ENCODE results near the gene RPS6KA3. TPM values are rescaled to one million over a fixed set of nuclear protein-coding genes. Genes with fewer than 3 reads are reported as not detected.

Gene RPS6KA3
- total and polyA plus RNA-seq, 9 of the 15 experiments (the other 6 are each of a cell fraction or from before 2014, with no cell fraction given), result 10.9 to 61.9 (median 37.4) TPM

DNA sequence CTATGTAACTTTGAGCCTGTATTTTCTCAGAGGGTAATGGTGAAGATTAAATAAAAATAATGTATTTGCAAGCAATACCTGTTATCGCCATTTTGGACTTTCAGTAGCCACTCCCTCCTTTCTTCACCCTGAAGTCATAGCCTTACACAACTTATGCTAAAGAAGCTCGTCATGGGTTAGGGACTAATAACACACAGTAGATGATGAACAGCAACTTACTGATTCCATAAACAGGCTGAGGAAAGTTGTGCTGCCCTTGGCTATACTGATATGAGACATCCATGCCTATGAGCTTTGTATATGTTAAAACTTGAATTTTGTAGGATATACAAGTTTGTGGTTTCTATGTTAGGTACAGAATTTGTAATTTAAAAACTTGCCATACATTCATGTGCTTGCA, 93.4 kb downstream of the RPS6KA3 start:
- no peaks in the 10 kb centered on the region for H3K9me3 ChIP-seq (replicated peaks; ENCODE audit: control insufficient read depth, insufficient read depth, low read depth, low read length)
- H3K27me3 ChIP-seq (ENCODE audit: control insufficient read depth in 2 of 2, insufficient read depth in 2 of 2, low read length in 2 of 2), result no peaks in the 10 kb centered on the region
- H3K27ac ChIP-seq (ENCODE audit: extremely low read depth, low read depth, low read length), result no peak overlapping the region
- ChIA-PET POLR2A (no interaction called here), CTCF (ENCODE audit: low intra/inter-chr PET ratio) (no interaction called here)
- in situ Hi-C loops (cut with MboI) (no loop called here), intact Hi-C loops (cut with micrococcal nuclease) (no loop called here)
- H3K79me2 ChIP-seq (ENCODE audit: control insufficient read depth, insufficient read depth, low read length), result no peaks in the 10 kb centered on the region
- 88% methylated on average over 2 of the region's 2 CpGs for WGBS (ENCODE audit: insufficient coverage, low coverage, missing lambda C conversion rate)
- TF ChIP-seq PTRF (tag; IDR thresholded peaks at IDR 0.05) (no peak), CC2D1A (IDR thresholded peaks at IDR 0.05) (no peak), KLF10 (CRISPR knock-in tag; IDR thresholded peaks at IDR 0.05) (no peak), SMAD1 (IDR thresholded peaks at IDR 0.05; ENCODE audit: low read depth, low read length, partially characterized antibody) (no peak), ZFPM2 (CRISPR knock-in tag; IDR thresholded peaks at IDR 0.05) (no peak), KLF16 (IDR thresholded peaks at IDR 0.05) (no peak), KLF1 (tag; IDR thresholded peaks at IDR 0.05) (no peak), HMGN3 (IDR thresholded peaks at IDR 0.05; ENCODE audit: borderline replicate concordance, extremely low read depth, insufficient read length, low read depth, low read length) (no peak), MEIS2 (IDR thresholded peaks at IDR 0.05; ENCODE audit: partially characterized antibody) (no peak), YY1 (IDR thresholded peaks at IDR 0.05; ENCODE audit: borderline replicate concordance in 1 of 3, control insufficient read depth in 1 of 3, extremely low read depth in 1 of 3, insufficient read depth in 3 of 3, insufficient read length in 1 of 3, insufficient replicate concordance in 2 of 3, low read depth in 1 of 3, low read length in 2 of 3) (no peak), ZNF77 (CRISPR knock-in tag; IDR thresholded peaks at IDR 0.05) (no peak)
- TF ChIP-seq, protein P1, sequence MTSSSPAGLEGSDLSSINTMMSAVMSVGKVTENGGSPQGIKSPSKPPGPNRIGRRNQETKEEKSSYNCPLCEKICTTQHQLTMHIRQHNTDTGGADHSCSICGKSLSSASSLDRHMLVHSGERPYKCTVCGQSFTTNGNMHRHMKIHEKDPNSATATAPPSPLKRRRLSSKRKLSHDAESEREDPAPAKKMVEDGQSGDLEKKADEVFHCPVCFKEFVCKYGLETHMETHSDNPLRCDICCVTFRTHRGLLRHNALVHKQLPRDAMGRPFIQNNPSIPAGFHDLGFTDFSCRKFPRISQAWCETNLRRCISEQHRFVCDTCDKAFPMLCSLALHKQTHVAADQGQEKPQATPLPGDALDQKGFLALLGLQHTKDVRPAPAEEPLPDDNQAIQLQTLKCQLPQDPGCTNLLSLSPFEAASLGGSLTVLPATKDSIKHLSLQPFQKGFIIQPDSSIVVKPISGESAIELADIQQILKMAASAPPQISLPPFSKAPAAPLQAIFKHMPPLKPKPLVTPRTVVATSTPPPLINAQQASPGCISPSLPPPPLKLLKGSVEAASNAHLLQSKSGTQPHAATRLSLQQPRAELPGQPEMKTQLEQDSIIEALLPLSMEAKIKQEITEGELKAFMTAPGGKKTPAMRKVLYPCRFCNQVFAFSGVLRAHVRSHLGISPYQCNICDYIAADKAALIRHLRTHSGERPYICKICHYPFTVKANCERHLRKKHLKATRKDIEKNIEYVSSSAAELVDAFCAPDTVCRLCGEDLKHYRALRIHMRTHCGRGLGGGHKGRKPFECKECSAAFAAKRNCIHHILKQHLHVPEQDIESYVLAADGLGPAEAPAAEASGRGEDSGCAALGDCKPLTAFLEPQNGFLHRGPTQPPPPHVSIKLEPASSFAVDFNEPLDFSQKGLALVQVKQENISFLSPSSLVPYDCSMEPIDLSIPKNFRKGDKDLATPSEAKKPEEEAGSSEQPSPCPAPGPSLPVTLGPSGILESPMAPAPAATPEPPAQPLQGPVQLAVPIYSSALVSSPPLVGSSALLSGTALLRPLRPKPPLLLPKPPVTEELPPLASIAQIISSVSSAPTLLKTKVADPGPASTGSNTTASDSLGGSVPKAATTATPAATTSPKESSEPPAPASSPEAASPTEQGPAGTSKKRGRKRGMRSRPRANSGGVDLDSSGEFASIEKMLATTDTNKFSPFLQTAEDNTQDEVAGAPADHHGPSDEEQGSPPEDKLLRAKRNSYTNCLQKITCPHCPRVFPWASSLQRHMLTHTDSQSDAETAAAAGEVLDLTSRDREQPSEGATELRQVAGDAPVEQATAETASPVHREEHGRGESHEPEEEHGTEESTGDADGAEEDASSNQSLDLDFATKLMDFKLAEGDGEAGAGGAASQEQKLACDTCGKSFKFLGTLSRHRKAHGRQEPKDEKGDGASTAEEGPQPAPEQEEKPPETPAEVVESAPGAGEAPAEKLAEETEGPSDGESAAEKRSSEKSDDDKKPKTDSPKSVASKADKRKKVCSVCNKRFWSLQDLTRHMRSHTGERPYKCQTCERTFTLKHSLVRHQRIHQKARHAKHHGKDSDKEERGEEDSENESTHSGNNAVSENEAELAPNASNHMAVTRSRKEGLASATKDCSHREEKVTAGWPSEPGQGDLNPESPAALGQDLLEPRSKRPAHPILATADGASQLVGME (CRISPR knock-in tag; IDR thresholded peaks at IDR 0.05), result no peak
- TF ChIP-seq, protein P2, sequence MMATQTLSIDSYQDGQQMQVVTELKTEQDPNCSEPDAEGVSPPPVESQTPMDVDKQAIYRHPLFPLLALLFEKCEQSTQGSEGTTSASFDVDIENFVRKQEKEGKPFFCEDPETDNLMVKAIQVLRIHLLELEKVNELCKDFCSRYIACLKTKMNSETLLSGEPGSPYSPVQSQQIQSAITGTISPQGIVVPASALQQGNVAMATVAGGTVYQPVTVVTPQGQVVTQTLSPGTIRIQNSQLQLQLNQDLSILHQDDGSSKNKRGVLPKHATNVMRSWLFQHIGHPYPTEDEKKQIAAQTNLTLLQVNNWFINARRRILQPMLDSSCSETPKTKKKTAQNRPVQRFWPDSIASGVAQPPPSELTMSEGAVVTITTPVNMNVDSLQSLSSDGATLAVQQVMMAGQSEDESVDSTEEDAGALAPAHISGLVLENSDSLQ (IDR thresholded peaks at IDR 0.05), result no peak
- TF ChIP-seq, protein P3, sequence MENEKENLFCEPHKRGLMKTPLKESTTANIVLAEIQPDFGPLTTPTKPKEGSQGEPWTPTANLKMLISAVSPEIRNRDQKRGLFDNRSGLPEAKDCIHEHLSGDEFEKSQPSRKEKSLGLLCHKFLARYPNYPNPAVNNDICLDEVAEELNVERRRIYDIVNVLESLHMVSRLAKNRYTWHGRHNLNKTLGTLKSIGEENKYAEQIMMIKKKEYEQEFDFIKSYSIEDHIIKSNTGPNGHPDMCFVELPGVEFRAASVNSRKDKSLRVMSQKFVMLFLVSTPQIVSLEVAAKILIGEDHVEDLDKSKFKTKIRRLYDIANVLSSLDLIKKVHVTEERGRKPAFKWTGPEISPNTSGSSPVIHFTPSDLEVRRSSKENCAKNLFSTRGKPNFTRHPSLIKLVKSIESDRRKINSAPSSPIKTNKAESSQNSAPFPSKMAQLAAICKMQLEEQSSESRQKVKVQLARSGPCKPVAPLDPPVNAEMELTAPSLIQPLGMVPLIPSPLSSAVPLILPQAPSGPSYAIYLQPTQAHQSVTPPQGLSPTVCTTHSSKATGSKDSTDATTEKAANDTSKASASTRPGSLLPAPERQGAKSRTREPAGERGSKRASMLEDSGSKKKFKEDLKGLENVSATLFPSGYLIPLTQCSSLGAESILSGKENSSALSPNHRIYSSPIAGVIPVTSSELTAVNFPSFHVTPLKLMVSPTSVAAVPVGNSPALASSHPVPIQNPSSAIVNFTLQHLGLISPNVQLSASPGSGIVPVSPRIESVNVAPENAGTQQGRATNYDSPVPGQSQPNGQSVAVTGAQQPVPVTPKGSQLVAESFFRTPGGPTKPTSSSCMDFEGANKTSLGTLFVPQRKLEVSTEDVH (IDR thresholded peaks at IDR 0.05; ENCODE audit: low read depth, partially characterized antibody), result no peak
- no peak overlapping the region for H3K9ac ChIP-seq (ENCODE audit: insufficient read depth in 1 of 2, low read depth in 2 of 2, low read length in 2 of 2)
- no peak for FAIRE-seq
- no peaks in the 10 kb centered on the region for H3K9me1 ChIP-seq (ENCODE audit: control insufficient read depth, insufficient read depth, low read length)
- BruUV-seq (replicated peaks), result no TSS peak
- H3K4me1 ChIP-seq (replicated peaks in 1 of 2; ENCODE audit: control insufficient read depth in 2 of 2, insufficient read depth in 2 of 2, low read length in 2 of 2), result no peaks in the 10 kb centered on the region
- H4K20me1 ChIP-seq (replicated peaks; ENCODE audit: control insufficient read depth, insufficient read depth, low read length), result no peaks in the 10 kb centered on the region
- no peak overlapping the region for H2AFZ ChIP-seq (ENCODE audit: low read depth, low read length)
- no peak for DNase-seq (ENCODE audit: extremely low read depth in 1 of 4, low spot score in 3 of 4)
- no peak for ATAC-seq
- peaks cover 68% of the 10 kb centered on the region; the same call in 2 of the 3 replicates for H3K36me3 ChIP-seq (ENCODE audit: control insufficient read depth, insufficient read depth, low read length)
- H3K4me2 ChIP-seq (ENCODE audit: insufficient read depth, low read length), result no peak overlapping the region
- H3K4me3 ChIP-seq, result no peak overlapping the region
